Ascending aorta (tissue), 2 donors: ENCODE results near the gene IRF7. TPM values are rescaled to one million over a fixed set of nuclear protein-coding genes. Genes with fewer than 3 reads are reported as not detected.
A peak's percentile ranks its signal among the peaks of the same experiment; 100 is the strongest.

Source experiments
- DNase-seq, 2 donors: peaks; one replicate each; pipeline ENCODE4 v3.0.0-alpha.2; 2019; ENCODE audit warnings: low spot score in 2 of 2
- H3K27ac ChIP-seq, 2 donors: fragments of 200-600 bp; sonication (generic); one replicate each; pipeline ENCODE4 v1.5.1; 2016 to 2017; ENCODE audit warnings: mild to moderate bottlenecking in 1 of 2
- H3K27me3 ChIP-seq: fragments of 200-600 bp; sonication (generic); one replicate; pipeline ENCODE4 v1.5.1; 2017
- H3K36me3 ChIP-seq, 2 donors: fragments of 200-600 bp; sonication (generic); one replicate each; pipeline ENCODE4 v1.5.1; 2016
- H3K4me1 ChIP-seq, 2 donors: fragments of 200-600 bp; sonication (generic); one replicate each; pipeline ENCODE4 v1.5.1; 2016 to 2017; ENCODE audit warnings: mild to moderate bottlenecking in 1 of 2
- H3K4me3 ChIP-seq, 2 donors: fragments of 200-600 bp; sonication (generic); one replicate each; pipeline ENCODE4 v1.5.1; 2016 to 2017; ENCODE audit warnings: mild to moderate bottlenecking in 1 of 2
- H3K9me3 ChIP-seq, 2 donors: fragments of 200-600 bp; sonication (generic); one replicate each; pipeline ENCODE4 v1.5.1; 2016
- CTCF ChIP-seq, 3 experiments: fragments of 200-600 bp in 2 of 3; fragments of 450-650 bp in 1 of 3; sonication (generic) in 2 of 3; IDR thresholded peaks; one replicate each; pipeline ENCODE4 v1.5.1; 2016 to 2019; ENCODE audit warnings: antibody characterized with exemption in 3 of 3, mild to moderate bottlenecking in 1 of 3, moderate library complexity in 1 of 3
- intact Hi-C: fragments of 100-400 bp; cut with DNase I; formaldehyde crosslinking; loops from one replicate; pipeline ENCODE4 v1.15.1; 2023
- total RNA-seq: library from RNA; depleted of rRNA; stranded (reverse); fragments of >200 nt; gene quantifications from one replicate; pipeline ENCODE4 v1.1.0, GENCODE V29; 2016

Gene IRF7
- total RNA-seq, 1 donor from 2014 or later = 44.6 TPM

- intact Hi-C loops = no loop called here
- H3K27ac ChIP-seq = peak overlapping the region; percentile 90 to 94
- no peak for TF ChIP-seq CTCF (IDR thresholded peaks at IDR 0.05)
- DNase-seq = peak in 1 of 2 donors; percentile 79
- no peaks in the 10 kb centered on the region for H3K9me3 ChIP-seq
- H3K27me3 ChIP-seq = no peaks in the 10 kb centered on the region
- H3K4me3 ChIP-seq = no peak overlapping the region
- peaks cover 11 to 14% of the 10 kb centered on the region in 2 donors for H3K4me1 ChIP-seq
- H3K36me3 ChIP-seq = peaks cover 47 to 48% of the 10 kb centered on the region in 2 donors
Measured at GRCh38 chr11:613369-613968, 2.3 kb downstream of the IRF7 start.

GRCh38 chr11:612961-613300 is 2.8 kb downstream of the IRF7 start:
- H3K27ac ChIP-seq = peak overlapping the region; percentile 62 to 94
- H3K9me3 ChIP-seq = no peaks in the 10 kb centered on the region
- no peak for TF ChIP-seq CTCF (IDR thresholded peaks at IDR 0.05)
- no peak for DNase-seq
- H3K4me3 ChIP-seq = no peak overlapping the region
- intact Hi-C loops = no loop called here
- H3K4me1 ChIP-seq = peaks cover 11 to 14% of the 10 kb centered on the region in 2 donors
- peaks cover 52 to 53% of the 10 kb centered on the region in 2 donors for H3K36me3 ChIP-seq
- H3K27me3 ChIP-seq = no peaks in the 10 kb centered on the region

GRCh38 chr11:612201-612960 is 3.4 kb downstream of the IRF7 start:
- Histone ChIP-seq H3K36me3 (peaks cover 58 to 59% of the 10 kb centered on the region in 2 donors), H3K27me3 (no peaks in the 10 kb centered on the region), H3K4me1 (peaks cover 11 to 14% of the 10 kb centered on the region in 2 donors), H3K4me3 (no peak overlapping the region), H3K9me3 (no peaks in the 10 kb centered on the region), H3K27ac (peak overlapping the region in 1 of 2 donors; percentile 62)
- TF ChIP-seq CTCF (IDR thresholded peaks at IDR 0.05) = no peak
- intact Hi-C loops = no loop called here
- no peak for DNase-seq

GRCh38 chr11:611001-611996 is 4.5 kb downstream of the IRF7 start:
- Histone ChIP-seq H3K36me3 (peaks cover 69% of the 10 kb centered on the region in 2 donors), H3K4me3 (no peak overlapping the region), H3K27me3 (no peaks in the 10 kb centered on the region), H3K4me1 (peaks cover 11 to 14% of the 10 kb centered on the region in 2 donors), H3K27ac (no peak overlapping the region), H3K9me3 (no peaks in the 10 kb centered on the region)
- DNase-seq = no peak
- TF ChIP-seq CTCF (IDR thresholded peaks at IDR 0.05) = no peak
- intact Hi-C loops = no loop called here

GRCh38 chr11:610146-610801 is 5.5 kb downstream of the IRF7 start:
- Histone ChIP-seq H3K27ac (no peak overlapping the region), H3K9me3 (no peaks in the 10 kb centered on the region), H3K36me3 (peaks cover 79 to 80% of the 10 kb centered on the region in 2 donors), H3K4me1 (peaks cover 11 to 12% of the 10 kb centered on the region in 2 donors), H3K27me3 (no peaks in the 10 kb centered on the region), H3K4me3 (no peak overlapping the region)
- no peak for TF ChIP-seq CTCF (IDR thresholded peaks at IDR 0.05)
- intact Hi-C loops = no loop called here
- no peak for DNase-seq
